ENCODE results near the gene GOLGA6D. TPM values are rescaled to one million over a fixed set of nuclear protein-coding genes. Genes with fewer than 3 reads are reported as not detected.
"Not testable (repeated sequence)": the region's sequence is repeated elsewhere in the genome, so short reads cannot be mapped to it uniquely, and the experiment has no call there.

The GOLGA6D gene
- total and polyA plus RNA-seq, 7 donors, result 0.01 to 0.10 TPM; not detected in 5

DNA sequence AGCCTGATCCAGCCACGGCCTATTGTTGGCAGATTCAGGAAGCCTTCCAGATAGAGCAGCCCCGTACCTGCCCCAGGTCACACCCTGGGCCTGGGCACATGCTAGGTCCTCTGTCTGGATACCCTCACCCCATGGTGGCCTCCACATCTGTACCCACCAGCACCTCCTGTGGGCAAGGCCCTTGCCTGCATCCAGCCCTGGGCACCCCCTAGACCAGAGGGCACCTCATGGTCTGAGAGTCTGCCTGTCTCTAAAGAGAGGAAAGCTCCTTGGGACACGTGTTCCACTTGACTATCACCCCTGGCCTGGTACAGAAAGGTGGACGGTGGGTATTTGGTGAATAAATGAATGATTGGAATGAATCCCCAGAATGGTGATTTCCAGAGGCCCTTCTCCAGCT lies 44.4 kb downstream of the GOLGA6D start:
- Histone ChIP-seq H3K27ac (no peak overlapping the region), H3K9me3 (no peaks in the 10 kb centered on the region), H3K27me3 (ENCODE audit: insufficient read depth in 3 of 3, low read length in 2 of 3) (peaks cover 0 to under 1% (median 0%) of the 10 kb centered on the region in 3 donors), H3K36me3 (ENCODE audit: insufficient read depth in 1 of 2, low read depth in 1 of 2) (no peaks in the 10 kb centered on the region), H3K4me3 (no peak overlapping the region), H3K4me1 (no peaks in the 10 kb centered on the region)
- ATAC-seq (no peak), DNase-seq (no peak)
- intact Hi-C loops (cut with DNase I), result no loop called here
- no peak for TF ChIP-seq CTCF (IDR thresholded peaks at IDR 0.05)
- WGBS, 3 donors, result 83 to 85% (median 84%) methylated on average over 4 of the region's 4 CpGs

DNA sequence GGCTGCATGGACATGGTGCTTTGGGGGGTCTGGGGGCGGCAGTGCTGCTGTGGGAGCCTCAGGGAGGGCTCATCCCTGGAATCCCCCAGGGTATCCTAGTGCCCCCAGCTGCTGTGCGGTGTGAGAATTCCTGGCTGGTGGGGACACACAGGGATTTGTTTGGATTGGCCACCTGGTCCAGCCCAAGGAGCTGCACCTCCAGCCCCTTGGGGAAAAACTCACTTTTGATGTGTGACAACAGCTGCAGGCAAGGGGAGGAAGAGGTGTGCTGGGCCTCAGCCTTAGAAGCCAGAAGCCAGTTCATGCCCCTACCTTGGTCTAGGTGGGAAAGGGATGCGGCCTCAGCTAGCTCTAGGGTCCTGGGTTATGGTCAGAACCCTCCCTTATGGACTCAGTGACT lies 44.9 kb downstream of the GOLGA6D start:
- 68 to 77% (median 69%) methylated on average over 3 of the region's 3 CpGs for WGBS, 3 donors
- intact Hi-C loops (cut with DNase I), result no loop called here
- no peak for DNase-seq

DNA sequence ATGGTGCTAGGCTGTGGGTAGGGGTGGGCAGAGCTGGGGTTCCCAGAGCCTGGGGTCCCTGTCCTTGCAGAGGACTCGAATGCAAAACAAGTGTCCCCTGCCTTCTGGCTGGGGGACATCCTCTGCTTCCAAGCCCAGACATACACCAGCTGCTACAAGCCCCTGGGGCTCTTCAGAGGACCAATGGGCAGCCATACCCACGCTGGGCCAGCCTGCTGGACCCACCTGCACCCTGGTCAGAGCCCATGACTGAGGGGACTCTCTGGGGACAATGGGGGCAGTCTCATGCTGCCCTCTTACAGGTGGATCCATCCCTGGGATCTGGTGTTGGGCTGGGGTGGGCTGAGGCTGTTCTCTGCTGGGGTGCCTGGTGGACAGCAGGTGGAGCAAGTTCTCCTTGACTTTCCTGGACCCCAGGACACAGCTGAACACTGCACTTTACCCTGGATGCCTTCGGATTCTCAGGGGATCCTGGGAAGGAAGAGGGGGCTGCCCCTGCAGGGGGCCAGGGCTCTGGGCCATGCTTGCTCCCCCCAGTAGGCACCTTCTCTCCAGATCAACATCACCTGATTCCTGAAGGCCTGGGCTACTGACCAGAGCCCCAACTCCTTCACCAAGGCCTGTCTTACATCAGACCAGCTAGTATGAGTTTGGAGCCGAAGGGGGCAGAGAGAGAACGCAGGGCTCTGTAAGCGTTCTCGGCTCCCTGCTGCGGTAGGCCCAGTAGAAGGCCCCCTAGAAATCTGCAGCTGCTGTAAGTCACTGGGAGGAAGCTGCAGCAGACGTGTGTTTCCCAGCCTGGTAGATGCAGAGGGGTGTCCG lies 46.1 kb downstream of the GOLGA6D start:
- intact Hi-C loops (cut with DNase I), result no loop called here

More for the DNA sequence above, 44.9 kb downstream of the GOLGA6D start:
- TF ChIP-seq CTCF (IDR thresholded peaks at IDR 0.05), result no peak
- no peaks in the 10 kb centered on the region for H3K4me1 ChIP-seq
- no peak for ATAC-seq
- H3K27ac ChIP-seq, result no peak overlapping the region
- H3K27me3 ChIP-seq (ENCODE audit: insufficient read depth in 3 of 3, low read length in 2 of 3), result no peaks in the 10 kb centered on the region
- H3K36me3 ChIP-seq (ENCODE audit: insufficient read depth in 1 of 2, low read depth in 1 of 2), result no peaks in the 10 kb centered on the region
- H3K9me3 ChIP-seq, result no peaks in the 10 kb centered on the region
- no peak overlapping the region for H3K4me3 ChIP-seq

DNA sequence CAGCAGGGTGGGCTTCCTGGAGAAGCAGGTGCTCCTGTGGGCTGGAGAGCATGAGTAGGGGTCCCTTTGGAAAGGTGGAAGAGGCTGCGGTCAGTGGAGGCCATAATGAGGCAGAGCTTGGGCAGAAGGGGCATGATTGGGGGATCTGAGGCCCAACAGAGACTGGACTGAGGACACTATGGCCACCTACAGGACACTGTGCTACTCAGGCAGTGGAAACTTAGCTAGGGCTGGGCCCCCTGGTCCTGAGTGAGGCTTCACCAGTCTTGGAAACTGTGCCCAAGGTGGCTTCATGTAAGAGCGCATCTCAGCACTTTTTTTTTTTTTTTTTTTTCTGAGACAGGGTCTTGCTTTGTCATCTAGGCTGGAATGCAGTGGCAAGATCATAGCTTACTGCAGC lies 46.9 kb downstream of the GOLGA6D start:
- WGBS, 3 donors, result 92 to 95% (median 94%) methylated on average over 2 of the region's 2 CpGs
- intact Hi-C loops (cut with DNase I), result no loop called here
- no peak for TF ChIP-seq CTCF (IDR thresholded peaks at IDR 0.05)

More for the DNA sequence above, 46.1 kb downstream of the GOLGA6D start:
- Histone ChIP-seq H3K36me3 (ENCODE audit: insufficient read depth in 1 of 2, low read depth in 1 of 2) (no peaks in the 10 kb centered on the region), H3K4me3 (no peak overlapping the region), H3K27me3 (ENCODE audit: insufficient read depth in 3 of 3, low read length in 2 of 3) (no peaks in the 10 kb centered on the region), H3K4me1 (no peaks in the 10 kb centered on the region), H3K27ac (no peak overlapping the region), H3K9me3 (no peaks in the 10 kb centered on the region)
- DNase-seq (no peak), ATAC-seq (no peak)
- WGBS, 3 donors, result 65 to 76% (median 71%) methylated on average over 10 of the region's 10 CpGs
- no peak for TF ChIP-seq CTCF (IDR thresholded peaks at IDR 0.05)

DNA sequence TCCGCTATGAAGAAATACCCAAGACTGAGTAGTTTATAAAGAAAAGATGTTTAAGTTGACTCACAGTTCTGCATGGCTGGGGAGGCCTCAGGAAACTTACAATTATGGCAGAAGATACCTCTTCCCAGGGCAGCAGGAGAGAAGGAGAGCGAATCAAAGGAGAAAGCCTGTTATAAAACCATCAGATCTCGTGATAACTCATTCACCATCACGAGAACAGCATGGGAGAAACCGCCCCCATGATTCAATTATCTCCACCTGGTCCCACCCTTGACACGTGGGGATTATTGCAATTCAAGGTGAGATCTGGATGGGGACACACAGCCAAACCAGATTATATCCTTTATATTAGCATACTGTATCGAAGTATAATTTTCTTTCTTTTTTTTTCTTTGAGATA lies 49.5 kb downstream of the GOLGA6D start:
- ATAC-seq; DNase-seq; H3K27me3 ChIP-seq (ENCODE audit: insufficient read depth in 3 of 3, low read length in 2 of 3); intact Hi-C loops (cut with DNase I); H3K9me3 ChIP-seq; H3K36me3 ChIP-seq (ENCODE audit: insufficient read depth in 1 of 2, low read depth in 1 of 2); H3K27ac ChIP-seq; H3K4me3 ChIP-seq: not testable (repeated sequence)
- 65 to 72% (median 72%) methylated on average over 7 of the region's 7 CpGs for WGBS, 3 donors
- peaks cover 12% of the 10 kb centered on the region for H3K4me1 ChIP-seq

More for the DNA sequence above, 46.9 kb downstream of the GOLGA6D start:
- no peak for DNase-seq
- Histone ChIP-seq H3K9me3 (no peaks in the 10 kb centered on the region), H3K27me3 (ENCODE audit: insufficient read depth in 3 of 3, low read length in 2 of 3) (no peaks in the 10 kb centered on the region), H3K27ac (no peak overlapping the region), H3K4me3 (no peak overlapping the region), H3K4me1 (no peaks in the 10 kb centered on the region), H3K36me3 (ENCODE audit: insufficient read depth in 1 of 2, low read depth in 1 of 2) (no peaks in the 10 kb centered on the region)
- ATAC-seq, result no peak

GRCh38 chr15:75333654-75334419 lies 51.2 kb downstream of the GOLGA6D start:
- H3K27ac ChIP-seq; ATAC-seq; intact Hi-C loops (cut with DNase I); H3K27me3 ChIP-seq (ENCODE audit: insufficient read depth in 3 of 3, low read length in 2 of 3); H3K36me3 ChIP-seq (ENCODE audit: insufficient read depth in 1 of 2, low read depth in 1 of 2); H3K4me3 ChIP-seq; DNase-seq; H3K9me3 ChIP-seq: not testable (repeated sequence)
- WGBS, 3 donors, result 91 to 93% (median 92%) methylated on average over 15 of the region's 15 CpGs
- H3K4me1 ChIP-seq, result peaks cover 12% of the 10 kb centered on the region

Data from psoas muscle (tissue), 8 donors.